ENCODE results near the gene FANCB.

Gene FANCB

GRCh38 chrX:14832151-14832550 is 40.7 kb downstream of the FANCB start:
- no peak for DNase-seq

GRCh38 chrX:14829643-14830042 is 43.2 kb downstream of the FANCB start:
- DNase-seq: no peak

- DNase-seq: no peak
Measured at GRCh38 chrX:14826319-14826718, 46.5 kb downstream of the FANCB start.

- DNase-seq: no peak
Measured at GRCh38 chrX:14825851-14826250, 47.0 kb downstream of the FANCB start.

GRCh38 chrX:14819769-14820168 is 53.1 kb downstream of the FANCB start:
- no peak for DNase-seq

- DNase-seq: no peak
Measured at GRCh38 chrX:14817571-14817970, 55.3 kb downstream of the FANCB start.

GRCh38 chrX:14802943-14803710 is 69.7 kb downstream of the FANCB start:
- DNase-seq: no peak

- no peak for DNase-seq
Measured at GRCh38 chrX:14801136-14801535, 71.7 kb downstream of the FANCB start.

- no peak for DNase-seq
Measured at GRCh38 chrX:14798805-14799397, 74.0 kb downstream of the FANCB start.

Data from NCI-H1694 (cell line).